ENCODE results near the gene ITPR2. TPM values are rescaled to one million over a fixed set of nuclear protein-coding genes. Genes with fewer than 3 reads are reported as not detected.

ITPR2 gene
- total and polyA plus RNA-seq, 2 of the 13 experiments (the other 11 are each of a cell fraction or from before 2014, with no cell fraction given) = 31.9 to 81.9 TPM

DNA sequence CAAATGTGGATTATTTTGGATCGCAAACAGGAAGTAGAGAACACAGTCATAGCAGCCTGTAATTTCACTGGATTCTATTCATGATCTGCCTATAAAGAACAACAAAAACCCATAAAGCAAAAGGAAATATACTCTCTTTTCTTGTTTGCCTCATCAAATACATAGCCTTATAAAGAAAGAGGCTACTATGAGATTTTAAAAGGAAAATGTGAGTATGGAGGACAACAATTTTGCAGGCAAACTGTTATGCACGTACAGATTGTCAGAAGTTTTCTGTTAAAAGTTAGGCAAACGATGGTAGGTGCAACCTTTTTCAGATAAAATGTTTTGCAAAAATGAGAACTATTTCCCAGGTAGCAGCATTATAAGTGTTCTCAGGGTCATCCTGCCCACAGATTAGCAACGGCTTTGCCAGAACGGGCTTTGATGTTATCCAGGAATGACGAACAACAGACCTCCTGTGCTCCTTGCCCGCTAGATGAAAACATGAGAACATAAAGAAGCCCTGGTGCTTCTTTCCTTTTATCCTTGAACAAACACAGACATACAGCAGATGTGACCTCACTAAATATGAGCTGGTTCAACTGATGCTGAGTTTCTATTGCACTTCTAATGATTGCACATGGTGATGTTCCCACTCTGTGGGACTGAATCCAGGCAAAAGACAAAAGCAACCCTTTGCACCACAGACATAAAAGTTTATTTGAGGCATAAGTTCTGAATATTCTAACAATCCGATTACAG is 88.1 kb downstream of the ITPR2 start (continued):
- TF ChIP-seq, protein P1, sequence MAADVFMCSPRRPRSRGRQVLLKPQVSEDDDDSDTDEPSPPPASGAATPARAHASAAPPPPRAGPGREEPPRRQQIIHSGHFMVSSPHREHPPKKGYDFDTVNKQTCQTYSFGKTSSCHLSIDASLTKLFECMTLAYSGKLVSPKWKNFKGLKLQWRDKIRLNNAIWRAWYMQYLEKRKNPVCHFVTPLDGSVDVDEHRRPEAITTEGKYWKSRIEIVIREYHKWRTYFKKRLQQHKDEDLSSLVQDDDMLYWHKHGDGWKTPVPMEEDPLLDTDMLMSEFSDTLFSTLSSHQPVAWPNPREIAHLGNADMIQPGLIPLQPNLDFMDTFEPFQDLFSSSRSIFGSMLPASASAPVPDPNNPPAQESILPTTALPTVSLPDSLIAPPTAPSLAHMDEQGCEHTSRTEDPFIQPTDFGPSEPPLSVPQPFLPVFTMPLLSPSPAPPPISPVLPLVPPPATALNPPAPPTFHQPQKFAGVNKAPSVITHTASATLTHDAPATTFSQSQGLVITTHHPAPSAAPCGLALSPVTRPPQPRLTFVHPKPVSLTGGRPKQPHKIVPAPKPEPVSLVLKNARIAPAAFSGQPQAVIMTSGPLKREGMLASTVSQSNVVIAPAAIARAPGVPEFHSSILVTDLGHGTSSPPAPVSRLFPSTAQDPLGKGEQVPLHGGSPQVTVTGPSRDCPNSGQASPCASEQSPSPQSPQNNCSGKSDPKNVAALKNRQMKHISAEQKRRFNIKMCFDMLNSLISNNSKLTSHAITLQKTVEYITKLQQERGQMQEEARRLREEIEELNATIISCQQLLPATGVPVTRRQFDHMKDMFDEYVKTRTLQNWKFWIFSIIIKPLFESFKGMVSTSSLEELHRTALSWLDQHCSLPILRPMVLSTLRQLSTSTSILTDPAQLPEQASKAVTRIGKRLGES (CRISPR knock-in tag; IDR thresholded peaks at IDR 0.05; ENCODE audit: borderline replicate concordance) = no peak
- TF ChIP-seq ZNF839 (CRISPR knock-in tag; IDR thresholded peaks at IDR 0.05; ENCODE audit: borderline replicate concordance) = no peak
- TF ChIP-seq, protein P2, sequence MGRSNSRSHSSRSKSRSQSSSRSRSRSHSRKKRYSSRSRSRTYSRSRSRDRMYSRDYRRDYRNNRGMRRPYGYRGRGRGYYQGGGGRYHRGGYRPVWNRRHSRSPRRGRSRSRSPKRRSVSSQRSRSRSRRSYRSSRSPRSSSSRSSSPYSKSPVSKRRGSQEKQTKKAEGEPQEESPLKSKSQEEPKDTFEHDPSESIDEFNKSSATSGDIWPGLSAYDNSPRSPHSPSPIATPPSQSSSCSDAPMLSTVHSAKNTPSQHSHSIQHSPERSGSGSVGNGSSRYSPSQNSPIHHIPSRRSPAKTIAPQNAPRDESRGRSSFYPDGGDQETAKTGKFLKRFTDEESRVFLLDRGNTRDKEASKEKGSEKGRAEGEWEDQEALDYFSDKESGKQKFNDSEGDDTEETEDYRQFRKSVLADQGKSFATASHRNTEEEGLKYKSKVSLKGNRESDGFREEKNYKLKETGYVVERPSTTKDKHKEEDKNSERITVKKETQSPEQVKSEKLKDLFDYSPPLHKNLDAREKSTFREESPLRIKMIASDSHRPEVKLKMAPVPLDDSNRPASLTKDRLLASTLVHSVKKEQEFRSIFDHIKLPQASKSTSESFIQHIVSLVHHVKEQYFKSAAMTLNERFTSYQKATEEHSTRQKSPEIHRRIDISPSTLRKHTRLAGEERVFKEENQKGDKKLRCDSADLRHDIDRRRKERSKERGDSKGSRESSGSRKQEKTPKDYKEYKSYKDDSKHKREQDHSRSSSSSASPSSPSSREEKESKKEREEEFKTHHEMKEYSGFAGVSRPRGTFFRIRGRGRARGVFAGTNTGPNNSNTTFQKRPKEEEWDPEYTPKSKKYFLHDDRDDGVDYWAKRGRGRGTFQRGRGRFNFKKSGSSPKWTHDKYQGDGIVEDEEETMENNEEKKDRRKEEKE (IDR thresholded peaks at IDR 0.05) = no peak
- TF ChIP-seq, protein P3, sequence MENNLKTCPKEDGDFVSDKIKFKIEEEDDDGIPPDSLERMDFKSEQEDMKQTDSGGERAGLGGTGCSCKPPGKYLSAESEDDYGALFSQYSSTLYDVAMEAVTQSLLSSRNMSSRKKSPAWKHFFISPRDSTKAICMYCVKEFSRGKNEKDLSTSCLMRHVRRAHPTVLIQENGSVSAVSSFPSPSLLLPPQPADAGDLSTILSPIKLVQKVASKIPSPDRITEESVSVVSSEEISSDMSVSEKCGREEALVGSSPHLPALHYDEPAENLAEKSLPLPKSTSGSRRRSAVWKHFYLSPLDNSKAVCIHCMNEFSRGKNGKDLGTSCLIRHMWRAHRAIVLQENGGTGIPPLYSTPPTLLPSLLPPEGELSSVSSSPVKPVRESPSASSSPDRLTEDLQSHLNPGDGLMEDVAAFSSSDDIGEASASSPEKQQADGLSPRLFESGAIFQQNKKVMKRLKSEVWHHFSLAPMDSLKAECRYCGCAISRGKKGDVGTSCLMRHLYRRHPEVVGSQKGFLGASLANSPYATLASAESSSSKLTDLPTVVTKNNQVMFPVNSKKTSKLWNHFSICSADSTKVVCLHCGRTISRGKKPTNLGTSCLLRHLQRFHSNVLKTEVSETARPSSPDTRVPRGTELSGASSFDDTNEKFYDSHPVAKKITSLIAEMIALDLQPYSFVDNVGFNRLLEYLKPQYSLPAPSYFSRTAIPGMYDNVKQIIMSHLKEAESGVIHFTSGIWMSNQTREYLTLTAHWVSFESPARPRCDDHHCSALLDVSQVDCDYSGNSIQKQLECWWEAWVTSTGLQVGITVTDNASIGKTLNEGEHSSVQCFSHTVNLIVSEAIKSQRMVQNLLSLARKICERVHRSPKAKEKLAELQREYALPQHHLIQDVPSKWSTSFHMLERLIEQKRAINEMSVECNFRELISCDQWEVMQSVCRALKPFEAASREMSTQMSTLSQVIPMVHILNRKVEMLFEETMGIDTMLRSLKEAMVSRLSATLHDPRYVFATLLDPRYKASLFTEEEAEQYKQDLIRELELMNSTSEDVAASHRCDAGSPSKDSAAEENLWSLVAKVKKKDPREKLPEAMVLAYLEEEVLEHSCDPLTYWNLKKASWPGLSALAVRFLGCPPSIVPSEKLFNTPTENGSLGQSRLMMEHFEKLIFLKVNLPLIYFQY (CRISPR knock-in tag; IDR thresholded peaks at IDR 0.05; ENCODE audit: borderline replicate concordance) = peak; percentile 60; the same call in 1 of the 2 replicates
- TF ChIP-seq, protein P4, sequence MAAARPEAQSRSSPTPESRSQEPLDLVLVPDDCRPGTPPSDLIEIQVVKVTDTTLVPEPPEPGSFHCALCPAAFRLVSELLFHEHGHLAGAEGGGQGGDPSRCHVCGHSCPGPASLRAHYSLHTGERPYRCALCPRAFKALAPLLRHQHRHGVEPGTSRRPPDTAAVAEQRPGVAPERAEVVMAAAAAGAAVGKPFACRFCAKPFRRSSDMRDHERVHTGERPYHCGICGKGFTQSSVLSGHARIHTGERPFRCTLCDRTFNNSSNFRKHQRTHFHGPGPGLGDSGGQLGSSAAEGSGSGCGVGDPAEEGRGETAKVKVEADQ (CRISPR knock-in tag; IDR thresholded peaks at IDR 0.05; ENCODE audit: borderline replicate concordance) = no peak
- TF ChIP-seq ZNF816 (CRISPR knock-in tag; IDR thresholded peaks at IDR 0.05; ENCODE audit: borderline replicate concordance) = no peak; the same call in 1 of the 2 replicates
- TF ChIP-seq ZNF230 (CRISPR knock-in tag; IDR thresholded peaks at IDR 0.05) = no peak
- TF ChIP-seq, protein P5, sequence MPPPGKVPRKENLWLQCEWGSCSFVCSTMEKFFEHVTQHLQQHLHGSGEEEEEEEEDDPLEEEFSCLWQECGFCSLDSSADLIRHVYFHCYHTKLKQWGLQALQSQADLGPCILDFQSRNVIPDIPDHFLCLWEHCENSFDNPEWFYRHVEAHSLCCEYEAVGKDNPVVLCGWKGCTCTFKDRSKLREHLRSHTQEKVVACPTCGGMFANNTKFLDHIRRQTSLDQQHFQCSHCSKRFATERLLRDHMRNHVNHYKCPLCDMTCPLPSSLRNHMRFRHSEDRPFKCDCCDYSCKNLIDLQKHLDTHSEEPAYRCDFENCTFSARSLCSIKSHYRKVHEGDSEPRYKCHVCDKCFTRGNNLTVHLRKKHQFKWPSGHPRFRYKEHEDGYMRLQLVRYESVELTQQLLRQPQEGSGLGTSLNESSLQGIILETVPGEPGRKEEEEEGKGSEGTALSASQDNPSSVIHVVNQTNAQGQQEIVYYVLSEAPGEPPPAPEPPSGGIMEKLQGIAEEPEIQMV (CRISPR knock-in tag; IDR thresholded peaks at IDR 0.05; ENCODE audit: low read depth) = peak; percentile 47; the same call in 1 of the 2 replicates
- TF ChIP-seq, protein P6, sequence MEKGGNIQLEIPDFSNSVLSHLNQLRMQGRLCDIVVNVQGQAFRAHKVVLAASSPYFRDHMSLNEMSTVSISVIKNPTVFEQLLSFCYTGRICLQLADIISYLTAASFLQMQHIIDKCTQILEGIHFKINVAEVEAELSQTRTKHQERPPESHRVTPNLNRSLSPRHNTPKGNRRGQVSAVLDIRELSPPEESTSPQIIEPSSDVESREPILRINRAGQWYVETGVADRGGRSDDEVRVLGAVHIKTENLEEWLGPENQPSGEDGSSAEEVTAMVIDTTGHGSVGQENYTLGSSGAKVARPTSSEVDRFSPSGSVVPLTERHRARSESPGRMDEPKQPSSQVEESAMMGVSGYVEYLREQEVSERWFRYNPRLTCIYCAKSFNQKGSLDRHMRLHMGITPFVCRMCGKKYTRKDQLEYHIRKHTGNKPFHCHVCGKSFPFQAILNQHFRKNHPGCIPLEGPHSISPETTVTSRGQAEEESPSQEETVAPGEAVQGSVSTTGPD (CRISPR knock-in tag; IDR thresholded peaks at IDR 0.05) = peak; percentile 85
- no peak for TF ChIP-seq SMAD9 (CRISPR knock-in tag; IDR thresholded peaks at IDR 0.05)
- no peak for TF ChIP-seq SRF (IDR thresholded peaks at IDR 0.05; ENCODE audit: low read depth, low read length)
- peak; percentile 95 for TF ChIP-seq FOXA3 (CRISPR knock-in tag; IDR thresholded peaks at IDR 0.05)
- TF ChIP-seq MTA1 (CRISPR knock-in tag; IDR thresholded peaks at IDR 0.05; ENCODE audit: borderline replicate concordance) = no peak; the same call in 1 of the 2 replicates
